ENCODE measurements around the gene FASTKD1.

Gene FASTKD1

GRCh38 chr2:169493360-169493759, 80.3 kb downstream of the FASTKD1 start:
- no peak overlapping the region for H3K27ac ChIP-seq
- no peak for TF ChIP-seq ZFX (IDR thresholded peaks at IDR 0.05)

GRCh38 chr2:169491378-169491777, 82.3 kb downstream of the FASTKD1 start:
- no peak for TF ChIP-seq CTCF (conservative IDR thresholded peaks at IDR 0.05)
- no peak for TF ChIP-seq ZFX (IDR thresholded peaks at IDR 0.05)
- no peak overlapping the region for H3K27ac ChIP-seq

GRCh38 chr2:169490834-169491233, 82.8 kb downstream of the FASTKD1 start:
- no peak overlapping the region for H3K27ac ChIP-seq
- no peak for TF ChIP-seq CTCF (conservative IDR thresholded peaks at IDR 0.05)
- no peak for TF ChIP-seq ZFX (IDR thresholded peaks at IDR 0.05)

GRCh38 chr2:169486487-169486886, 87.2 kb downstream of the FASTKD1 start:
- no peak for TF ChIP-seq ZFX (IDR thresholded peaks at IDR 0.05)
- no peak for TF ChIP-seq CTCF (conservative IDR thresholded peaks at IDR 0.05)
- no peak overlapping the region for H3K27ac ChIP-seq

GRCh38 chr2:169485650-169486138, 88.0 kb downstream of the FASTKD1 start:
- TF ChIP-seq CTCF (conservative IDR thresholded peaks at IDR 0.05) (no peak), ZFX (IDR thresholded peaks at IDR 0.05) (no peak)
- H3K27ac ChIP-seq = no peak overlapping the region

- peak overlapping the region; percentile 60 for H3K27ac ChIP-seq
- TF ChIP-seq ZFX (IDR thresholded peaks at IDR 0.05) (no peak), CTCF (conservative IDR thresholded peaks at IDR 0.05) (no peak)
These were observed 93.6 kb downstream of the FASTKD1 start for GRCh38 chr2:169480079-169480465.

Measured in C4-2B (cell line).